Tibial nerve (tissue), 4 donors: ENCODE data around the gene MTMR11. TPM values are rescaled to one million over a fixed set of nuclear protein-coding genes. Genes with fewer than 3 reads are reported as not detected.
"Not testable (repeated sequence)": the region's sequence is repeated elsewhere in the genome, so short reads cannot be mapped to it uniquely, and the experiment has no call there.

Source experiments
- DNase-seq, 2 donors: peaks; one replicate each; pipeline ENCODE4 v3.0.0-alpha.2; 2019; ENCODE audit warnings: low spot score in 2 of 2
- H3K27ac ChIP-seq, 4 donors: fragments of 200-600 bp; sonication (generic) in 3 of 4; one replicate each; pipeline ENCODE4 v1.5.1; 2017 to 2019; ENCODE audit warnings: mild to moderate bottlenecking in 1 of 4
- H3K27me3 ChIP-seq, 2 donors: fragments of 200-600 bp; sonication (generic) in 1 of 2; one replicate each; pipeline versions ENCODE4 v1.5.1 to v1.6.0; 2017 to 2019
- H3K36me3 ChIP-seq, 3 donors: fragments of 200-600 bp; sonication (generic); one replicate each; pipeline ENCODE4 v1.5.1; 2018 to 2019
- H3K4me1 ChIP-seq, 4 donors: fragments of 200-600 bp; sonication (generic) in 3 of 4; one replicate each; pipeline ENCODE4 v1.5.1; 2017 to 2019
- H3K4me3 ChIP-seq, 4 donors: fragments of 200-600 bp; sonication (generic) in 3 of 4; one replicate each; pipeline ENCODE4 v1.5.1; 2017 to 2019; ENCODE audit warnings: mild to moderate bottlenecking in 1 of 4, moderate library complexity in 1 of 4
- H3K9me3 ChIP-seq, 4 donors: fragments of 200-600 bp; sonication (generic) in 3 of 4; one replicate each; pipeline ENCODE4 v1.5.1; 2017 to 2019
- EP300 ChIP-seq, 2 donors: sonication (generic); formaldehyde crosslinking; IDR thresholded peaks; one replicate each; pipeline ENCODE4 v1.6.1; 2017; ENCODE audit warnings: antibody characterized with exemption in 2 of 2, mild to moderate bottlenecking in 1 of 2
- POLR2A ChIP-seq, 2 donors: fragments of 450-650 bp; IDR thresholded peaks; one replicate each; pipeline ENCODE4 v1.6.1; 2017; ENCODE audit warnings: antibody characterized with exemption in 2 of 2, mild to moderate bottlenecking in 2 of 2, moderate library complexity in 2 of 2
- WGBS, 2 donors: methylation state at CpG; one replicate each; pipeline ENCODE4 v1.1.5; 2018; 5-methylcytosine and 5-hydroxymethylcytosine counted together
- total RNA-seq, 4 donors: library from RNA; depleted of rRNA; stranded (reverse); fragments of >200 nt; gene quantifications; one replicate each; pipeline ENCODE4 v1.1.0, GENCODE V29; 2016
- TF ChIP-seq, protein P1 (sequence below), 5 experiments: fragments of 200-600 bp in 3 of 5; fragments of 450-650 bp in 2 of 5; sonication (generic) in 3 of 5; IDR thresholded peaks; one replicate each; pipeline ENCODE4 v1.5.1; 2016 to 2019; ENCODE audit warnings: antibody characterized with exemption in 5 of 5, mild to moderate bottlenecking in 3 of 5, moderate library complexity in 2 of 5

Gene MTMR11
- total RNA-seq, 4 donors from 2014 or later = 10.3 to 21.4 (median 13.6) TPM

DNA sequence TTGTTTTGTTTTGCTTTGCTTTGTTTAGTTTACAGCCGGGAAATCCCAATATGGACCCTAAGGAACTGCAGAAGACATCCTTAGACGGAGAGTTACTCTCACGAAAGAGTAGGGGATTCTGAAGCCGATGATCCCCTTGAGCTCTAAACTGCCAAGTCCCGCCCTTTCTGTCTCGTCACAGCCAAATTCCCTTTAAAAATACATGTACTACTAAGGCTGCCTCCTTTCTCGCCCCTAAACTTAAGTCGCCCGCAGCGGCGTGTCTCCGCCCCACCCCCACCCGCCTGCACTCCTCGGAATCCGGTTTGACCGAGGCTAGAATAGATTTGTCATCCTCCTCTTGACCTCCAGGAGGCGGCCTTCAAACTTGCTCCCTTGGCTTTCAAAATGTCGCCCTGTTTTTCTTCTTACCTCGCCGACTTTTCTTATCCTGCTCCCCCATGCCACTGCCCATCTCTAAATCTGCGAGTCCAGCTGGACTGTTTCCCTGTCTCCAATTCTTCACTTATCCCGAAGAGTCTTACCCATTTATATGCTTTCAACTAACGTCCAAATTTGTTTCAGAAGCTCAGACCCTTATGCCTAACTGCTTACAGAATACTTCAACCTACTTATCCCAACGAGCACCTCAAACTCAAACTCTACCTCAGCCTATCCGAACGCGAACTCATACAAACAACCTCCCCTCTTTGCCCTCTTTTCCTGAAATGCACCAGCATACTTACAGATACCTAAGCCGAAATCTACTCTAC is 48.3 kb downstream of the MTMR11 start:
- no peaks in the 10 kb centered on the region for H3K9me3 ChIP-seq
- H3K4me1 ChIP-seq = peaks cover 0 to 26% (median 14%) of the 10 kb centered on the region in 4 donors
- TF ChIP-seq, protein P1, sequence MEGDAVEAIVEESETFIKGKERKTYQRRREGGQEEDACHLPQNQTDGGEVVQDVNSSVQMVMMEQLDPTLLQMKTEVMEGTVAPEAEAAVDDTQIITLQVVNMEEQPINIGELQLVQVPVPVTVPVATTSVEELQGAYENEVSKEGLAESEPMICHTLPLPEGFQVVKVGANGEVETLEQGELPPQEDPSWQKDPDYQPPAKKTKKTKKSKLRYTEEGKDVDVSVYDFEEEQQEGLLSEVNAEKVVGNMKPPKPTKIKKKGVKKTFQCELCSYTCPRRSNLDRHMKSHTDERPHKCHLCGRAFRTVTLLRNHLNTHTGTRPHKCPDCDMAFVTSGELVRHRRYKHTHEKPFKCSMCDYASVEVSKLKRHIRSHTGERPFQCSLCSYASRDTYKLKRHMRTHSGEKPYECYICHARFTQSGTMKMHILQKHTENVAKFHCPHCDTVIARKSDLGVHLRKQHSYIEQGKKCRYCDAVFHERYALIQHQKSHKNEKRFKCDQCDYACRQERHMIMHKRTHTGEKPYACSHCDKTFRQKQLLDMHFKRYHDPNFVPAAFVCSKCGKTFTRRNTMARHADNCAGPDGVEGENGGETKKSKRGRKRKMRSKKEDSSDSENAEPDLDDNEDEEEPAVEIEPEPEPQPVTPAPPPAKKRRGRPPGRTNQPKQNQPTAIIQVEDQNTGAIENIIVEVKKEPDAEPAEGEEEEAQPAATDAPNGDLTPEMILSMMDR (IDR thresholded peaks at IDR 0.05) = peak; percentile 45 to 75 (median 67)
- no peak for TF ChIP-seq POLR2A (IDR thresholded peaks at IDR 0.05)
- peak overlapping the region; percentile 95 to 100 (median 100) for H3K27ac ChIP-seq
- WGBS, 2 donors = 2% methylated on average over 28 of the region's 28 CpGs
- H3K4me3 ChIP-seq = peak overlapping the region; percentile 41 to 83 (median 68)
- peak; percentile 68 to 80 for DNase-seq
- no peaks in the 10 kb centered on the region for H3K36me3 ChIP-seq
- H3K27me3 ChIP-seq = no peaks in the 10 kb centered on the region

- H3K27ac ChIP-seq = peak overlapping the region; percentile 95 to 100 (median 100)
- TF ChIP-seq EP300 (IDR thresholded peaks at IDR 0.05) (peak; percentile 55 to 100), POLR2A (IDR thresholded peaks at IDR 0.05) (peak; percentile 88 to 90)
- TF ChIP-seq, protein P1 (IDR thresholded peaks at IDR 0.05) = peak in 2 of 5 experiments; percentile 24 to 34
- WGBS, 2 donors = 1% methylated on average over 36 to 46 of the region's 46 CpGs
- DNase-seq = peak; percentile 61 to 88
- H3K27me3 ChIP-seq = no peaks in the 10 kb centered on the region
- no peaks in the 10 kb centered on the region for H3K36me3 ChIP-seq
- peaks cover 0 to 26% (median 14%) of the 10 kb centered on the region in 4 donors for H3K4me1 ChIP-seq
- H3K4me3 ChIP-seq = peak overlapping the region; percentile 63 to 89 (median 78)
- H3K9me3 ChIP-seq = no peaks in the 10 kb centered on the region
Observed at GRCh38 chr1:149887456-149888246, 49.0 kb downstream of the MTMR11 start.

- not testable (repeated sequence) for DNase-seq, H3K36me3 ChIP-seq, H3K27me3 ChIP-seq, H3K9me3 ChIP-seq
- H3K4me1 ChIP-seq = peaks cover 0 to 26% (median 14%) of the 10 kb centered on the region in 4 donors
- peak overlapping the region; percentile 63 to 89 (median 78) for H3K4me3 ChIP-seq
- H3K27ac ChIP-seq = peak overlapping the region; percentile 95 to 100 (median 100)
- WGBS, 2 donors = 0 to 1% methylated on average over 13 of the region's 13 CpGs
Observed at GRCh38 chr1:149887196-149887455, 49.6 kb downstream of the MTMR11 start.

DNA sequence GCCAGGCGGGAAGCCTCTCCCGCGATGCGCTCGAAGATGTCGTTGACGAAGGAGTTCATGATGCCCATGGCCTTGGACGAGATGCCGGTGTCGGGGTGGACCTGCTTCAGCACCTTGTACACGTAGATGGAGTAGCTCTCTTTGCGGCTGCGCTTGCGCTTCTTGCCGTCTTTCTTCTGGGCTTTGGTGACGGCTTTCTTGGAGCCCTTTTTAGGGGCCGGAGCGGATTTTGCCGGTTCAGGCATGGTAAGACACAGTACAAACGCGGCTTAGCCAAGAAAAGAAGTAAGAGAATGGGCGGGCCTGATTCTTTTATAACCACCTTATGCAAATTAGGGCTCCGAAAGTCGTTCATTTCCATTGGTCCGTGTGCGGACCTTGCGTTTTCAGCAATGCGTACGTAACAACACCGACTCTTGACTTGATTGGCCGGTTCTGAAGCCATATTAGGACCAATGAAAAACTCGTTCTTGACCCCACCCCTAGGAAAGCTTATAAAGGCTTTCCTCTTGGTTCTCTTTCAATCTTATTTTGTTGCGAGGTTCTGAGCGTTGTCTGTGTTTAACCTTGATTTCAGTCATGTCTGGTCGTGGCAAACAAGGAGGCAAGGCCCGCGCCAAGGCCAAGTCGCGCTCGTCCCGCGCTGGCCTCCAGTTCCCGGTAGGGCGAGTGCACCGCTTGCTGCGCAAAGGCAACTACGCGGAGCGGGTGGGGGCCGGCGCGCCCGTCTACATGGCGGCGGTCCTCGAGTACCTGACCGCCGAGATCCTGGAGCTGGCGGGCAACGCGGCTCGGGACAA is 50.1 kb downstream of the MTMR11 start:
- Histone ChIP-seq H3K4me1 (peaks cover 0 to 26% (median 14%) of the 10 kb centered on the region in 4 donors), H3K4me3 (peak overlapping the region; percentile 63 to 89 (median 78)), H3K9me3 (no peaks in the 10 kb centered on the region), H3K27me3 (no peaks in the 10 kb centered on the region), H3K36me3 (no peaks in the 10 kb centered on the region), H3K27ac (peak overlapping the region; percentile 95 to 100 (median 100))
- DNase-seq = peak; percentile 70 to 96
- WGBS, 2 donors = 0% methylated on average over 54 to 60 of the region's 62 CpGs
- TF ChIP-seq EP300 (IDR thresholded peaks at IDR 0.05) (peak; percentile 96 to 100), POLR2A (IDR thresholded peaks at IDR 0.05) (peak; percentile 98 to 99)
- TF ChIP-seq, protein P1 (IDR thresholded peaks at IDR 0.05) = peak in 2 of 5 experiments; percentile 31 to 34

- WGBS, 2 donors = 0 to 1% methylated on average over 17 to 19 of the region's 19 CpGs
- DNase-seq, H3K36me3 ChIP-seq, H3K27me3 ChIP-seq, H3K9me3 ChIP-seq: not testable (repeated sequence)
- H3K4me1 ChIP-seq = peaks cover 0 to 26% (median 14%) of the 10 kb centered on the region in 4 donors
- peak overlapping the region; percentile 95 to 100 (median 96) for H3K27ac ChIP-seq
- peak overlapping the region; percentile 63 to 83 (median 72) for H3K4me3 ChIP-seq
Observed at GRCh38 chr1:149886121-149886395, 50.6 kb downstream of the MTMR11 start.
